Urothelium cell line (cell line): ENCODE results near the gene MLN.
A peak's percentile ranks its signal among the peaks of the same experiment; 100 is the strongest.

ENCODE experiments used
- DNase-seq: peaks from one replicate; pipeline ENCODE4 v3.0.0; 2011; ENCODE audit warnings: low spot score, mixed read lengths
- FAIRE-seq: peaks from 2 replicates; lab custom pipeline; 2011; peaks lifted over from hg19 to GRCh38; lab: Jason Lieb, UNC

Gene MLN

GRCh38 chr6:33803571-33804053, at the start of gene MLN:
Gene MLN (minus strand): TSS chr6:33804003. CDS start chr6:33801163, 2,840 bp downstream.
- DNase-seq (no peak), FAIRE-seq (no peak)

GRCh38 chr6:33853026-33853425, 49.2 kb upstream of the MLN start:
- FAIRE-seq (no peak), DNase-seq (no peak)

DNA sequence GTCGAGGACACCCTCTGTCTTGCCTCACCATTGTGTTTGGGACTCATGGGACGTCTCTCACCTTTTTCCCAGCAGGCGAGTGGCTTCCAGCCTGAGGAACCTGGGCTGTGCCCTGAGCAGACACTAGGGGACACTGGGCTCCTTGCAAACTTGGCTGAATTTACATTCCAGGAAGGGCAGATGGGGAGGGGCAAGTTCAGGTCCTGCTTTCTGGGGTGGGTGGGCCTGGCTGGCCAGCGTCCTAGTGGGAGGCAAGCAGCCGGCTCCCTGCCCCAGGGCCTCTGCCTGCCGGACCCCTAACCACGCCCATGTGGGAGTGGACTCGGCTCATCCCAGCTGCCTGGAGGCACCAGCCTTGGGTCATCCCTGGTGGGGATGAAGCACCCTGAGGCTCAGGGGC, 48.2 kb upstream of the MLN start:
- no peak for FAIRE-seq

DNA sequence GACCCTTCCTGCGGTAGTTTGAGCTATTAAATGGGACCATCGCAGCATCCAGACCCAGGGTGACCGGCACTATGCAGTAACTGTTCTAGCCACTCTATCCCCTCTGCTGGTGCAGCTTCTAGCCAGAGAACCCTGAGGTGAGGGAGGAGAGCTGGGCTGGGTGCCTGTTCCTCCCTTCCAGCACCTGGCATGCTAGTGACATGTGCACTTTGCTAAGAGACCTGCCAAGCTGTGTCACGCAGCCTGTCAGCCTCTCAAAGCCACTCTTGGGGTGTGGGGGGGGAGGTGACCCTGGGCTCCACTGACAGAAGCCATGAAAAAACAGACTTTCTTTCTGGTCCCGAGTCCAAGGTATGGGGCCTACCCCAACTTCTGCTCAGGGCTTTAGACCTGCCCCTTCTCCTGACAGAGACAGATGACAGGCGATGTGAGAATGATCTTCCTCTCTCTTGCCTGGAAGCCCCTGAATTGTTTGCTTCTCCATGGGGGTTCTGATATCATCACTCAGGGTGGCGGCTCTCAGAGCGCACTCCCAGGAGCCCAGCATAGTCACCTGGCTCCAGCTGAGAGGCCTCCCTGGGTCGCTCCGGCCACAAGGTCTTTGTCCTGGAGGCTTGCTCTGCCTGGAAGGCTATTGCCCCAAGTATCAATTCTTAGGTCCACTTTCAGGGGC, 47.2 kb upstream of the MLN start:
- FAIRE-seq (no peak), DNase-seq (no peak)

More for the DNA sequence above, 48.2 kb upstream of the MLN start:
- DNase-seq = no peak

DNA sequence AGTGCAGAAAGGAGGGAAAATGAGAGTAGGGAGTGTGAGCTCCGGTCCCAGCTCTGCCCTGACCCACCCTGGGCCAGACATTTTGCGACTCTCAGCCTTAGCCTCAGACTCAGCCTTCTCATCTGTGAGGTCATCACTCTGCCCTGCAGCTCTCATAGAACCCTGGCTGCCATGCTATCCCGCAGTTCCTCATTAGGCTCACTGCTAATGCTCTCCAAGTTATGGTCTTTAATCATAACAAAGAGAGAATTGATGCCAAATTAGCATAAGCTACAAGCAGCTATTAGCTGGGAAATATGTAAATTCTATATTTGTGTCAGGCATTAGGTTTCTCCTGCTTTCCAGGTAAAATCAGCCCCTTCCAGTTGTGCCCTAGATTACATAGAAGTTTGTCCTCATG, 46.5 kb upstream of the MLN start:
- DNase-seq (no peak), FAIRE-seq (no peak)

DNA sequence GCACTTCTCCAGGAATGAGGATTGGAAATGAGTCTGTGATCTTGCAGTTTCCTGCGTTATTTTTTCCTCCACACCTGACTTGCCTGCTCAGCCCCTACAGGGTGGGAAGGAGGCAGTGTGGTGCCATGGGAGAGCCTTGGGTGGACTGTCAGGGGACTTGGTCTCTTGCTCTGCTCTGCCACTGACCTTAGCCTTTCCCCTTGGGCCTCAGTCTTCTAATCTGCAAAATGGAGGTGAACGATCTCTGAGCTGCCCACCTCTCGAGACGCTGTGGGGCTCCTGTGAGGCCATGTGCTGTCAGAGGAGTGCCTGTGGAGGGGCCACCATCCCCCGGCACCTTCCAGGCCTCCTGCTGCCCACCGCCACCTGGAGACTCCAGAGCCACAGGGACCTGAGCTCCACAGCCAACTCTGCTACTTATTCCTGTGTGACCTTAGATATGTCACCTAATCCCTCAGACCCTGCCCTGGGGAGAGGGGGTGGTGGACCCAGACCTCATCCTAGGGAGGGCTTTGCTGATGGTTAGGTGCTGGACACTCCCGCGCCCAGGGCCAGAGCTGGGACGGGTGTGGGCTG, 45.8 kb upstream of the MLN start:
- DNase-seq (no peak), FAIRE-seq (no peak)

DNA sequence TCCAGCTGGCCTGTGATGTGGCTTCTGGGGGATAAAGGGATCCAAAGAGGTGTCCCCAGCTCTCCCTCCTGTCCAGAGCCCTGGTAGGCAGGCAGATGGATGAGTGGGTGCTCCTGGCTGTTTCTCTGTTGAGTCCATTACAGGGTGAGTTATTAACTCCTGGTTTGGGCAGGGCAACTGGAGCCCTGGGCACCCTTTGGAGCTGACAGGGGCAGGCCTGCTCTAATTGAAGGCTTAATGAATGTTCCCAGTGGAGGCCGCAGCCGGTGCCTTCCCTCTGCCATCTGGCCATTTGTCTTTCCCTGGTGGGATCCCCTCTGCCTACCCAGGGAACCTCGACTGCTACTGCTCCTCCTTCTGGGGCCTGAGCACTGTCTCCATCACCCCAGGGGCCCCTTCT, 44.7 kb upstream of the MLN start:
- DNase-seq = no peak
- FAIRE-seq = no peak

GRCh38 chr6:33847867-33848266, 44.1 kb upstream of the MLN start:
- no peak for DNase-seq
- FAIRE-seq = no peak

- DNase-seq = no peak
- FAIRE-seq = no peak
Measured at GRCh38 chr6:33847078-33847477, 43.3 kb upstream of the MLN start.

- FAIRE-seq (no peak), DNase-seq (no peak)
Measured at GRCh38 chr6:33846226-33846625, 42.4 kb upstream of the MLN start.

DNA sequence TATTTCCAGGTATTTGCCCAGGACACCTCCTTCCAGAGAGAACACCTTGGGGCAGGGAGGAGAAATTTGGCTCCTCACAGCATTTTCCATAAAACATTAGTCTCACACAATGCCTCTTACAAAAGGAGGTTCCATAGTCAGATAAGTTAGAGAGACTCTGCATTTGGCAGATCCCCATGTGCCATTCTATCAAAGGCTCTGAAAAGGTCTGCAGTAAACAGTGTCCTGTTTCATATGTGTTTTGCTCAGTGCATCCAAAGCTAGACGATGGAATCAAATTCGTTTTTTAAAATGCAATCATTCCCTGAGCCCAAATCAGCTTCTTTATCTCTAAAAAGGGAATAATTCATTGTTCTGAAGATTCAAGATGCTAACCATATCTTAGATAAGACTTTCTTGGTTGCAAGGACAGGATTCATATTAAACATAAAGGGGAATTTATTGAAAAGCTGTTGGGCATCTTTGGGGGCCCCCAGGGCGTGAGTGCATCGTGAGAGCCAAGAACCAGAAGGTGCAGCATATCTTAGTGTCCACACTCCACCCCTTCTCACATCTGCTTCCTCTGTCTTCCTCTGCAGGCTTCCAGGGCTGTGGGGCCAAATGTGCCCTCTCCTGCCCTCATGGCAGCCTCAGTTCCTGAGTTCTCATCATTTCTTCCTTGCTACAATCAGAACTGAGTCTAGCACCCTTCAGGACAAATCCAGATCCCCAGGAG, 41.4 kb upstream of the MLN start:
- no peak for DNase-seq
- no peak for FAIRE-seq

DNA sequence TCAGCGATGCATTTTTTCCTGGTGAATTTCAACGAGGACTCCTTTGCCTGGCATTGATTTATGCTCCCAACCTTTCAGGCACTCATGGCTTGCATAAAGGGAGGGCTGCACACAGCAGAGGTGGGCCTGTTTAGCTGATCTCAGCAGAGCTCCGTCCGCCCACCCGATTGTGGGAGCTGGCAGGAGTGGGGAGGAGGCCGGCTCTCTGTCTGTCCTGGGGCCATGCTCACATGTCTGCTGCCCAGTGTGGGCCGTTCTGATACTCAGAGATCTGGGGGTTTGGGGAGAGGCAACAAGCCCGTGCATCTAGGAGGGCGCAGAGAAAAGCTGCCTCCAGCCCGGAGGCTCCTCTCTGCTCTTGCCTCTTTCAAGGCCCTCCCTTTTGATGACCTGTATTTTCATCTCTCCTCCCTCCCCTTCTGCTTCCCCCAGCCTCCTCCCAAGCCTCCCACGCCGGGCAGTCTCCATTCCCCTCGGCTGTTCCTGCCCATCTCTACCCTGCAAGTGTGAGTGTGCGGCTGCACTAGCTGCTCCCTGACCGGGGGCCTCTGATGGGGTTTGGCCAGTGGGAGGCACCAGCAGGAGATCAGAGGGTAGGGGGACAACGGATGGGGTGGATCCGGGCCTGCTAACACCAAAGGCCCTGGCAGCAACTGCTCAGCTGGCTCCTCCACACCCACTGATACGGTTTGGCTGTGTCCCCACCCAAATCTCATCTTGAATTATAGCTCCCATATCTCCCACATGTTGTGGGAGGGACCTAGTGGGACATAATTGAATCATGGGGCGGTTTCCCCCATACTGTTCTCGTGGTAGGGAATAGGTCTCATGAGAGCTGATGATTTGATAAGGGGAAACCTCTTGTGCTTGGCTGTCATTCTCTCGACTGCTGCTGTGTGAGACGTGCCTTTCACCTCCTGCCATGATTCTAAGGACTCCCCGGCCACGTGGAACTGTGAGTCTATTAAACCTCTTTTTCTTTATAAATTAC, 39.6 kb upstream of the MLN start:
- FAIRE-seq (no peak), DNase-seq (no peak)

- no peak for DNase-seq
- no peak for FAIRE-seq
Measured at GRCh38 chr6:33841868-33842267, 38.1 kb upstream of the MLN start.

DNA sequence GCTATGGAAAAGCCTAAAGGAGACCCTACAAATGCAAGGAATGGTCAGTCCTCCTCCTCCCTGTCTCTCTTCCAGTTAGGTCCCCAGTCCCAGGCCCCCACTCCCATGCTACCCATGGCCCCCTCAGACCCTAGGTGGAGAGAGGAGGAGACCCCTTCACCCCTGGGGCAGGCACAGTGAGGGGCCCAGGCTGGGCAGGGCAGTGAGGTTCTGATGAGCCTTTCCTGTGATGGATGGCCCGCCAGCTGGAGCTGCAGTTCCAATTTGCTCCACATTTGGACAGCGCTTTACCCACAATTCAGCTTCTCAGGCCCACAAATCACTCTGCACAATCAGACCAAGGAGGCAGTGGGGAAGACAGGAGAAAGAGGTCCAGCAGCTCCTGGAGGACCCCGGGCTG, 37.3 kb upstream of the MLN start:
- DNase-seq = no peak
- FAIRE-seq = no peak

DNA sequence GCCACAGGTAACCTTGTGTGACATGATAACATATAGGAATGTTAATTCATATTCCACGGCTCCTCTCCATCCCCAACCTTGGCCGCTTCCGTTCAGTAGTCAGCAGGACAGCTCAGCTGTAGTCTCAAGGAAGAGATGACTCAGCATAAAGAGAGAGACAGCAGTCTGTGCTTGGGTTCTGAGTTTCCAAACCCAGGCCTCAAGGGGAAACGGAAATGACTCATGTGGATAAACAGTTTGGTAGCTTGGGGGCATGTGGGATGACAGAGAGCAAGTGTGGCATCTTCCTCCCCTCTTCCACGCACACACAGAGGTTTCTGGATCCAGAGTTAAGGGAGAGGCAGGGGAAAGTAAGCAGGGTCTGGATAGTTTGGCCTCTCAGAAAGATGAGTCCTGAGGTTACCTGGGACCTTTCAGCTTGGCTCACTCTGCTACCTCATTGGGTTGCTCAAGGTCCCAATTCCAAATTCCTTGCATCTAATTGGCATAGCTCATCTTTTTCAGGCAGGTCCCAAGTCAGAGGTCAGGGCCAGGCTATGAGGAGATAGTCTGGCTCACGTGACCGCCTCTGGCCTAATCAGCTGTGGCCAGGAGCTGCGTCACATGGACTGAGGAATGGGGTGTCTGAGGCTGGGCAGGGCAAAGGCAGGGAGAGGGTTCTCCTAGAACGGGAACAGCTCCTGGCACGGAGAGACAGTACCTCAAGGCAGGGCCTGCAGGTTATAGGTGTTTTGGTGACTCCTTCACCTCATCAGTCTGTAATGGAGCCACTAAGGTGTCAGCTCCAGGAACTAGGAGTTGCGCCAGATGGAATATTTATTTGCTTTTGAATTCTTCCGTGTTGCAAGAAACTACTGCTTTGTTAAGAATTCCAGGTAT, 36.5 kb upstream of the MLN start:
- FAIRE-seq (peak; percentile 46), DNase-seq (peak; percentile 92)

DNA sequence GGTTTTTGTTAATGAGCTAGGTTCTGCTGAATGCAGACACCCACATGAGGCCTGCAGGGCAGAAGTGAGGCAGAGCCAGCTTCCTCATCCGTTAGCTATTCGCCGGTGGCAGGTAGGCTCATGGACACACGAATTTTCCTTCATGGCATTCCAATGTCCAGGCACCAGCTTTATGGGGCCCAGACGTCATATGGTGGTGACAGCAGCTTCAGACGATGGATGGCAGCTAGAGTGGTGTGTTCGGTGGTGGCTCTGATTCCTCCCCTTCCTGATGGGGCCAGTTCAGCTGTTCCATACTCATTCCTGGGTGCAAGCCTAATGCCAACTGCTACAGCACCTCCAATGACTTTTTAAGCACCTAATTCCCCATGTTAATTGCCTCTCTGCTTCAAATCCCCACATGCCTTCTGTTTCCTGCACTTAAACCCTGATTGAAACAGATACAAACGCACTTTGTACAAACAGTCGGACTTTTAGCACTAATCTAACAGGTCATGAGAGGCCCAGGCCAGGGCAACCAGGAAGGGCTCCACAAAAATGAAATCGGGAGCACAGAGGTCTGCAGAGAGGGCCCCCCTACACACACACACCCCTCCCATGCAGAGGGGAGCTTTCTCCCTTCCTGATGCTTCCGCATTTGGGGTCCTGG, 35.7 kb upstream of the MLN start:
- FAIRE-seq = no peak
- DNase-seq = no peak

GRCh38 chr6:33838983-33839382, 35.2 kb upstream of the MLN start:
- DNase-seq (no peak), FAIRE-seq (no peak)

DNA sequence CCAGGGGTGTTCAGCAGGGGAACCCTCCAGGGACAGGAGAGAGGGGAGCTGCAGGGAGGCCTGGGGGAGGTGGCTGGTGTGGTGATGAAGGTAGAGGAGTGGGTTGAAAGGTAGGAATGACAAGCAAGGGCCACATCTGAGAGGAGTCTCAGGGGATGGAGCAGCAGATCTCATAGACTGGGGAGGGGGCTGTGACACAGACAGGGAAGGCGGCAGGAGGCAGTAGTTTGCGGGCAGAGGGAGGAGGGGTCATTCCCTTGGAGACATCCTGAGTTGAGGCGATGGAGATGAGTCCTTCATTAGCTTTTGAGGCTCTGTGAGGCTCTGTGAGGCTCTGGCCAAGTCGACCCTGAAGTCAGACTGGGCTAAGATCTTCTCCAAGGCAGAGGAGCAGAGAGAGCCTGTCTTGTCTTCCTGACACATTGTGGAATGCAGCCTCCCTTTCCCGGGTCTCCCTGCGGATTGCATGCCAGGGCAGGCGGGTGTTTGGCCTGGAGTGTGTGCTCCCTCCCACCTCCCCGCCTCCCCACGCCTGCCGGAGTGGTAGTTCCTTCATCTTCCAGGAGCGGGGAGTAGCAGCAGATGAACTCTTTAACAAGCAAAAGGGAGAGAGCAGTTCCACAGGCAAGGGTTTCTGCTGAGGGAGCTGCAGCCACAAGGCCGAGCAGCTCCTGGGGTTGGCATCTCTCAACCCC, 34.3 kb upstream of the MLN start:
- DNase-seq (peak; percentile 56), FAIRE-seq (no peak)
